Stimulated activated CD4-positive, alpha-beta T cell treated with anti-CD3 and anti-CD28 coated beads, Interleukin-12 subunit alpha, Interleukin-12 subunit beta, amount 100 ng/mL, for 4 hours (primary cell): ENCODE measurements around the gene USP25.

Experiments
- DNase-seq: peaks from one replicate; pipeline ENCODE4 v3.0.0-alpha.2; 2020

Gene USP25

GRCh38 chr21:15874615-15875014 is 144.8 kb downstream of the USP25 start:
- no peak for DNase-seq

- no peak for DNase-seq
These were observed 145.5 kb downstream of the USP25 start for GRCh38 chr21:15875286-15875685.

- no peak for DNase-seq
These were observed 164.1 kb downstream of the USP25 start for GRCh38 chr21:15893902-15894301.

GRCh38 chr21:15894596-15894995 is 164.8 kb downstream of the USP25 start:
- DNase-seq, result no peak

- no peak for DNase-seq
These were observed 165.6 kb downstream of the USP25 start for GRCh38 chr21:15895142-15896106.

GRCh38 chr21:15896501-15896900 is 166.7 kb downstream of the USP25 start:
- DNase-seq, result no peak

GRCh38 chr21:15904389-15904788 is 174.6 kb downstream of the USP25 start:
- no peak for DNase-seq

- no peak for DNase-seq
These were observed 178.4 kb downstream of the USP25 start for GRCh38 chr21:15908187-15908586.

GRCh38 chr21:15928196-15928595 is 198.4 kb downstream of the USP25 start:
- DNase-seq, result no peak

- DNase-seq, result no peak
These were observed 199.1 kb downstream of the USP25 start for GRCh38 chr21:15928686-15929425.

GRCh38 chr21:15929536-15929935 is 199.8 kb downstream of the USP25 start:
- DNase-seq, result no peak
